ENCODE measurements around the gene APOL1. TPM values are rescaled to one million over a fixed set of nuclear protein-coding genes. Genes with fewer than 3 reads are reported as not detected.

Gene APOL1
- total and polyA plus RNA-seq, 7 donors: 6.6 to 64.0 (median 16.0) TPM

DNA sequence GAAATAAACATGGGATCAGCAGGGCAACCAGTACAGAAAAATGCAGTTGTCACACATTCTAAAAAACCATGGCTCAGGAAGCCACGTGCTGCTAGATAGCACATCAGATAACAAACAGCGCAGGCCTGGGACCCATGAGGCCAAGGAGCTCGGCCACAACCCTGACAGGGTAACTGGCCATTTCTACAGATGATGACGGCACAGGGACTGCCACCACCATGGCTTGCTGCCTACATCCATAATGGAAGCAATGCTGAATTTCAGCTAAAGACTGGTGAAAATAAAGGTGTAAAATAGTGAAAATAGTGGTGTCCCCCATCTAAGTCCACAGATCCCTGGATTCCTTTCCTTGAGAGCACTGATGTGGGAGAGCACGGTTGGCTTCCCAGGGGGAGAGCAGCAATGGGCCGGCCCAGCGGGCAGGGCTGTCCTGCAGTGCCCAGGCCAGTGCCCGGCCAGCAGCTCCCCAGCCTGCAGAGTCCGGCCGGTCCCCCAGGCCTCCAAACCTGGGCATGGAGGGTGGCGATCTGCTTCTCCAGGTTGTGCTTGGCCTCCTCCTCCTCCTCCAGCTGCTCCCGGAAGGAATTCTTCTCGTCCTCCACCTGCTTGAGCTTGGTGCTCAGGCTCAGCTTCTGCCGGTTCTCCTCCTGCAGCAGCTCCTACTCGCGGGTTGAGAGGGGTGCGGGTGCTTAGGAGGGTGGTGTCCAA lies 40.0 kb downstream of the APOL1 start:
- Histone ChIP-seq H3K9me3 (no peaks in the 10 kb centered on the region), H3K4me1 (peaks cover 0 to 22% (median 9%) of the 10 kb centered on the region in 4 donors), H3K36me3 (peaks cover 77 to 87% (median 83%) of the 10 kb centered on the region in 4 donors), H3K27ac (peak overlapping the region; percentile 11 to 100 (median 44)), H3K27me3 (no peaks in the 10 kb centered on the region), H3K4me3 (no peak overlapping the region)
- peak; percentile 55 for DNase-seq
- WGBS, 2 donors: 94 to 95% methylated on average over 17 of the region's 17 CpGs
- no peak for TF ChIP-seq EP300 (IDR thresholded peaks at IDR 0.05)
- TF ChIP-seq, protein P1, sequence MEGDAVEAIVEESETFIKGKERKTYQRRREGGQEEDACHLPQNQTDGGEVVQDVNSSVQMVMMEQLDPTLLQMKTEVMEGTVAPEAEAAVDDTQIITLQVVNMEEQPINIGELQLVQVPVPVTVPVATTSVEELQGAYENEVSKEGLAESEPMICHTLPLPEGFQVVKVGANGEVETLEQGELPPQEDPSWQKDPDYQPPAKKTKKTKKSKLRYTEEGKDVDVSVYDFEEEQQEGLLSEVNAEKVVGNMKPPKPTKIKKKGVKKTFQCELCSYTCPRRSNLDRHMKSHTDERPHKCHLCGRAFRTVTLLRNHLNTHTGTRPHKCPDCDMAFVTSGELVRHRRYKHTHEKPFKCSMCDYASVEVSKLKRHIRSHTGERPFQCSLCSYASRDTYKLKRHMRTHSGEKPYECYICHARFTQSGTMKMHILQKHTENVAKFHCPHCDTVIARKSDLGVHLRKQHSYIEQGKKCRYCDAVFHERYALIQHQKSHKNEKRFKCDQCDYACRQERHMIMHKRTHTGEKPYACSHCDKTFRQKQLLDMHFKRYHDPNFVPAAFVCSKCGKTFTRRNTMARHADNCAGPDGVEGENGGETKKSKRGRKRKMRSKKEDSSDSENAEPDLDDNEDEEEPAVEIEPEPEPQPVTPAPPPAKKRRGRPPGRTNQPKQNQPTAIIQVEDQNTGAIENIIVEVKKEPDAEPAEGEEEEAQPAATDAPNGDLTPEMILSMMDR (IDR thresholded peaks at IDR 0.05): no peak
- TF ChIP-seq POLR2A (IDR thresholded peaks at IDR 0.05): no peak
- TF ChIP-seq POLR2AphosphoS5 (IDR thresholded peaks at IDR 0.05): no peak
- intact Hi-C loops (cut with DNase I): no loop called here

DNA sequence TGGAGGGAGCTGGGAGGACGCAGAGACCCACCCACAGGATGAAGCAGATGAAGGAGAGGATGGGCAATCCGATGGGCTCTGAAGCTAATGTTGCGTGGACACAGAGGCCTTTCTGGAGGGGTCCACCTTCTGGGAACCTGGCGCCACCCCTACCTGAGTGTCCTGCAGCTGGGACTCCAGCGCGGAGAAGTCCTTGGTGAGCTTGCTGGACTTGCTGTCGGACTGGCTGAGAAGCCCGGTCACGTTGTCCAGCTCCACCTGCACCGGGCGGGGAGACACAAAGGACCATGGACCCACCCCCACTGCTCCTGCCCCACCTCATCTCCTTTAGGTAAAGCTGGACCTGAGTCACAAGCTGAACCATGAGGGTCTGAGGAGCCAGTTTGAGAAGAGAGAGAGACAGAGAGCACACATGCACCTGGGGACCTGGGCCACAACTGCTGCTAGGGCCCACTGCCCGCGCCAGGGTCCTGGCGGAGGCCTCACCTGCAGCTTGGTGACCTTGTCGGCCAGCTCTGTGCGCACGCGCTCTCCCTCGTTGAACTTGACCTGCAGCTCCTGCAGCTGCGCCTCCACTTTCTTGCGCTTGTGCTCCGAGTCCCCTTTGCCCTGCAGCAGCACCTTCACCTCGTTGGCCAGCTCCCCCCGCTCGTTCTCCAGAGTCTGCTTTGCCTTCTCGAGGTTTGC lies 40.8 kb downstream of the APOL1 start:
- intact Hi-C loops (cut with DNase I): no loop called here
- Histone ChIP-seq H3K4me3 (no peak overlapping the region), H3K4me1 (peaks cover 0 to 17% (median 9%) of the 10 kb centered on the region in 4 donors), H3K36me3 (peaks cover 77 to 87% (median 83%) of the 10 kb centered on the region in 4 donors), H3K27ac (peak overlapping the region in 3 of 4 donors; percentile 8 to 100 (median 64)), H3K9me3 (no peaks in the 10 kb centered on the region), H3K27me3 (no peaks in the 10 kb centered on the region)
- TF ChIP-seq EP300 (IDR thresholded peaks at IDR 0.05): no peak
- TF ChIP-seq POLR2A (IDR thresholded peaks at IDR 0.05): no peak
- DNase-seq: peak; percentile 62
- 94% methylated on average over 26 of the region's 26 CpGs for WGBS, 2 donors

- WGBS, 2 donors: 95 to 97% methylated on average over 7 of the region's 7 CpGs
- Histone ChIP-seq H3K4me1 (peaks cover 0 to 13% (median 8%) of the 10 kb centered on the region in 4 donors), H3K27me3 (no peaks in the 10 kb centered on the region), H3K27ac (peak overlapping the region in 2 of 4 donors; percentile 24 to 100), H3K36me3 (peaks cover 75 to 87% (median 83%) of the 10 kb centered on the region in 4 donors), H3K9me3 (no peaks in the 10 kb centered on the region), H3K4me3 (no peak overlapping the region)
- no peak for DNase-seq
- TF ChIP-seq POLR2AphosphoS5 (IDR thresholded peaks at IDR 0.05) (peak in 1 of 4 donors; percentile 25), POLR2A (IDR thresholded peaks at IDR 0.05) (no peak)
- intact Hi-C loops (cut with DNase I): no loop called here
Measured at GRCh38 chr22:36294293-36294620, 41.3 kb downstream of the APOL1 start.

GRCh38 chr22:36294801-36295200 lies 41.9 kb downstream of the APOL1 start:
- no peak for DNase-seq
- H3K27me3 ChIP-seq: no peaks in the 10 kb centered on the region
- TF ChIP-seq EP300 (IDR thresholded peaks at IDR 0.05) (no peak), POLR2A (IDR thresholded peaks at IDR 0.05) (no peak), POLR2AphosphoS5 (IDR thresholded peaks at IDR 0.05) (no peak)
- TF ChIP-seq, protein P1 (IDR thresholded peaks at IDR 0.05): no peak
- no peaks in the 10 kb centered on the region for H3K9me3 ChIP-seq
- peaks cover 80 to 87% (median 83%) of the 10 kb centered on the region in 4 donors for H3K36me3 ChIP-seq
- intact Hi-C loops (cut with DNase I): no loop called here
- H3K4me1 ChIP-seq: peaks cover 0 to 15% (median 4%) of the 10 kb centered on the region in 4 donors
- H3K27ac ChIP-seq: peak overlapping the region; percentile 46 to 100 (median 76)
- H3K4me3 ChIP-seq: no peak overlapping the region
- WGBS, 2 donors: 93 to 95% methylated on average over 11 of the region's 11 CpGs

DNA sequence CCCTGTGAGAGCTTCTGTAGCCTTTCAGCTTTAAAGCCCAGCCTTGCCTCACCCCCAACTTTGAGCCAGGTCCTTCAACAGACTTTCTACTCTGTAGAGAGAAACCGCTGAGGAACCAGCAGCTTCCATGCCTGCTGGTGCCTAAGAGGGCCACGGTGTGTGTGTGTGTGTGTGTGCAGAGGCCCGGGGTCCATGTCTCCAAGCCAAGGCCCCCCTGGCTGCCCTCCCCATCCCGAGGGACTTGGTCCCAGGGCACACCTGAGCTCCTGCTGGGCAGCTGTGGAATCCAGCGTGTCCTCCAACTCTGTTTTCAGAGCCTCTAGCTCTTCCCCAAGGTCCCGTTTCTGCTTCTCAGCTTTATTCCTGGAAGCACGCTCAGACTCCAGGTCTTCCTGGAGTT lies 42.3 kb downstream of the APOL1 start:
- Histone ChIP-seq H3K4me3 (no peak overlapping the region), H3K9me3 (no peaks in the 10 kb centered on the region), H3K4me1 (peaks cover 0 to 17% (median 3%) of the 10 kb centered on the region in 4 donors), H3K36me3 (peaks cover 84 to 89% (median 87%) of the 10 kb centered on the region in 4 donors), H3K27ac (peak overlapping the region; percentile 46 to 100 (median 76)), H3K27me3 (no peaks in the 10 kb centered on the region)
- no peak for TF ChIP-seq POLR2A (IDR thresholded peaks at IDR 0.05)
- intact Hi-C loops (cut with DNase I): no loop called here
- WGBS, 2 donors: 90 to 97% methylated on average over 7 of the region's 7 CpGs
- DNase-seq: no peak

DNA sequence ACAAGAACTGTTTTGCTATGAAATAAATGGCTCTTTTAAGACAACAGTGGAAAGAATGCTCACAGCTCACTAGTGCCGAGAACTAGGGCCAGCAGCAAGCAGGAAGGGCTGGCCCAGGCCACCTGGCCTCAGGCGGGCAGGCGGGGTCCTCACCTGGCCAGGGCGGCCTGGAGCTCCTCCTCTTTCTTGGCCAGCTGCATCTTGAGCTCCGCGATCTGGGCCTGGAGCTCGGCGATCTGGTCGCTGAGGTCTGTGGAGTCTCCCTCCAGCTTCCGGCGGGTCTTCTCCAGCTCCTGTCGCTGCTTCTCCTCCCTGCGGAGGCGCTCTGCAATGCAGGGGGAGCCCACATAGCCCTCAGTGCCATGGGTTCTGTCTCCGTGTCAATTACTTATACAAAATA lies 43.8 kb downstream of the APOL1 start:
- H3K4me1 ChIP-seq: peaks cover 0 to 30% (median 17%) of the 10 kb centered on the region in 4 donors
- intact Hi-C loops (cut with DNase I): no loop called here
- H3K9me3 ChIP-seq: no peaks in the 10 kb centered on the region
- no peaks in the 10 kb centered on the region for H3K27me3 ChIP-seq
- WGBS, 2 donors: 95 to 96% methylated on average over 15 of the region's 15 CpGs
- TF ChIP-seq POLR2AphosphoS5 (IDR thresholded peaks at IDR 0.05): no peak
- TF ChIP-seq POLR2A (IDR thresholded peaks at IDR 0.05): no peak
- TF ChIP-seq, protein P1 (IDR thresholded peaks at IDR 0.05): no peak
- no peak for TF ChIP-seq EP300 (IDR thresholded peaks at IDR 0.05)
- no peak for DNase-seq
- H3K36me3 ChIP-seq: peaks cover 92 to 100% (median 99%) of the 10 kb centered on the region in 4 donors
- peak overlapping the region; percentile 77 to 100 (median 89) for H3K27ac ChIP-seq
- no peak overlapping the region for H3K4me3 ChIP-seq
